ENCODE results near the gene COL5A1. TPM values are rescaled to one million over a fixed set of nuclear protein-coding genes. Genes with fewer than 3 reads are reported as not detected.

COL5A1 gene
- total RNA-seq, 4 donors from 2014 or later: 7.1 to 69.3 (median 16.1) TPM

DNA sequence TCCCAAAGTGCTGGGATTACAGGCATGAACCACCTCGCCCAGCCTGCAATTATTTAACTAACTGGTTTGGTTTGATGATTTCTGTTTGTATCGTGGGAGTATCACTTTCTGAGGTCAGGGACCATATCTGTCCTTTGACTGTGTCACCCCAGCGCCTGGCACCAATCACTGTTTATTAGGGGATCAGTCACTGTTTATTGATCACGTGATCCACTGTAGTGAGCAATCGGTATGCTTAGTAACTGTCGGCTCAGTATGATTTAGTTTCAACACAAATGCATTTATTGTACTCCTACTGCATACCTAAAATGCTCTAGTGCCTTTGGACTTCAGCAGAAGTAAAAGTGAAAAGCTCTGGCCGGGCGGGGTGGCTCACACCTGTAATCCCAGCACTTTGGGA is 54.8 kb downstream of the COL5A1 start:
- Histone ChIP-seq H3K27me3 (no peaks in the 10 kb centered on the region), H3K4me1 (peaks cover 3 to 10% (median 6%) of the 10 kb centered on the region in 4 donors), H3K36me3 (no peaks in the 10 kb centered on the region), H3K4me3 (no peak overlapping the region), H3K9me3 (no peaks in the 10 kb centered on the region), H3K27ac (no peak overlapping the region)
- no peak for TF ChIP-seq POLR2AphosphoS5 (IDR thresholded peaks at IDR 0.05)
- TF ChIP-seq EP300 (IDR thresholded peaks at IDR 0.05; ENCODE audit: low read depth): no peak
- TF ChIP-seq, protein P1, sequence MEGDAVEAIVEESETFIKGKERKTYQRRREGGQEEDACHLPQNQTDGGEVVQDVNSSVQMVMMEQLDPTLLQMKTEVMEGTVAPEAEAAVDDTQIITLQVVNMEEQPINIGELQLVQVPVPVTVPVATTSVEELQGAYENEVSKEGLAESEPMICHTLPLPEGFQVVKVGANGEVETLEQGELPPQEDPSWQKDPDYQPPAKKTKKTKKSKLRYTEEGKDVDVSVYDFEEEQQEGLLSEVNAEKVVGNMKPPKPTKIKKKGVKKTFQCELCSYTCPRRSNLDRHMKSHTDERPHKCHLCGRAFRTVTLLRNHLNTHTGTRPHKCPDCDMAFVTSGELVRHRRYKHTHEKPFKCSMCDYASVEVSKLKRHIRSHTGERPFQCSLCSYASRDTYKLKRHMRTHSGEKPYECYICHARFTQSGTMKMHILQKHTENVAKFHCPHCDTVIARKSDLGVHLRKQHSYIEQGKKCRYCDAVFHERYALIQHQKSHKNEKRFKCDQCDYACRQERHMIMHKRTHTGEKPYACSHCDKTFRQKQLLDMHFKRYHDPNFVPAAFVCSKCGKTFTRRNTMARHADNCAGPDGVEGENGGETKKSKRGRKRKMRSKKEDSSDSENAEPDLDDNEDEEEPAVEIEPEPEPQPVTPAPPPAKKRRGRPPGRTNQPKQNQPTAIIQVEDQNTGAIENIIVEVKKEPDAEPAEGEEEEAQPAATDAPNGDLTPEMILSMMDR (IDR thresholded peaks at IDR 0.05): no peak
- no peak for TF ChIP-seq POLR2A (IDR thresholded peaks at IDR 0.05)
- no peak for DNase-seq
- intact Hi-C loops (cut with DNase I; ENCODE audit: low total_unique reads): no loop called here
- in situ Hi-C loops (cut with MboI; ENCODE audit: low pct_ligation_motif_present in 1 of 4, low pct_unique_long_range_greater_than_20kb in 1 of 4, low sequenced_read_pairs in 3 of 4): loop anchor here in 1 of 4 donors (25.0 kb wide), 1 partner anchor 291 kb away; no protein-coding TSS in a partner anchor
- 44 to 61% methylated on average over 4 to 8 of the region's 8 CpGs for WGBS, 2 donors (ENCODE audit: low coverage in 1 of 2)

DNA sequence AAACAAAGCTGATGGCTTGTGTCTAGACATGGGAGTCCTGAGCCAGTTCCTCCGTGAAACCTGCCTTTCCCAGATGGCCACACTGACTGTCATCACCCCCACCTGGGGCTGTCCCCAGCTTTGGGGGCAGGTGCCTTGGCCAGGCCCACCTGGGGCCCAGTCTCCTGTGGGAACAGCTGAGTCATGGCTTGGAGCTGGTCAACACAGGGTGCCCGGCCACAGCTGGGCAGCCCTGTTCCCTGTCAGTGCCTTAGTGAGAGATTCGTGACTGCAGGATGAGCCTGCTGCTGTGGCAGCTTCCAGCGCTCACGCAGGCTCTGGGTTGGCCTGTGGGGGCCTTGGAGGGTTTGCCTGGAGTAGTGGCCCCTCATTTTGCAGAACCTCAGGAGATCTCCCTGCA is 56.5 kb downstream of the COL5A1 start:
- Histone ChIP-seq H3K4me1 (peaks cover 3 to 11% (median 8%) of the 10 kb centered on the region in 4 donors), H3K4me3 (no peak overlapping the region), H3K27me3 (no peaks in the 10 kb centered on the region), H3K36me3 (no peaks in the 10 kb centered on the region), H3K9me3 (no peaks in the 10 kb centered on the region), H3K27ac (peak overlapping the region in 1 of 4 donors; percentile 53)
- WGBS, 2 donors (ENCODE audit: low coverage in 1 of 2): 66% methylated on average over 5 of the region's 5 CpGs; no CpG with 5 or more reads in 1 of the 2 donors
- TF ChIP-seq POLR2AphosphoS5 (IDR thresholded peaks at IDR 0.05) (no peak), EP300 (IDR thresholded peaks at IDR 0.05; ENCODE audit: low read depth) (no peak), POLR2A (IDR thresholded peaks at IDR 0.05) (no peak)
- TF ChIP-seq, protein P1 (IDR thresholded peaks at IDR 0.05): no peak
- in situ Hi-C loops (cut with MboI; ENCODE audit: low pct_ligation_motif_present in 1 of 4, low pct_unique_long_range_greater_than_20kb in 1 of 4, low sequenced_read_pairs in 3 of 4) (loop anchor here in 1 of 4 donors (25.0 kb wide), 1 partner anchor 289 kb away; no protein-coding TSS in a partner anchor), intact Hi-C loops (cut with DNase I; ENCODE audit: low total_unique reads) (loop anchor here (1.0 kb wide), 1 partner anchor 41 kb away; no protein-coding TSS in a partner anchor)
- no peak for DNase-seq

DNA sequence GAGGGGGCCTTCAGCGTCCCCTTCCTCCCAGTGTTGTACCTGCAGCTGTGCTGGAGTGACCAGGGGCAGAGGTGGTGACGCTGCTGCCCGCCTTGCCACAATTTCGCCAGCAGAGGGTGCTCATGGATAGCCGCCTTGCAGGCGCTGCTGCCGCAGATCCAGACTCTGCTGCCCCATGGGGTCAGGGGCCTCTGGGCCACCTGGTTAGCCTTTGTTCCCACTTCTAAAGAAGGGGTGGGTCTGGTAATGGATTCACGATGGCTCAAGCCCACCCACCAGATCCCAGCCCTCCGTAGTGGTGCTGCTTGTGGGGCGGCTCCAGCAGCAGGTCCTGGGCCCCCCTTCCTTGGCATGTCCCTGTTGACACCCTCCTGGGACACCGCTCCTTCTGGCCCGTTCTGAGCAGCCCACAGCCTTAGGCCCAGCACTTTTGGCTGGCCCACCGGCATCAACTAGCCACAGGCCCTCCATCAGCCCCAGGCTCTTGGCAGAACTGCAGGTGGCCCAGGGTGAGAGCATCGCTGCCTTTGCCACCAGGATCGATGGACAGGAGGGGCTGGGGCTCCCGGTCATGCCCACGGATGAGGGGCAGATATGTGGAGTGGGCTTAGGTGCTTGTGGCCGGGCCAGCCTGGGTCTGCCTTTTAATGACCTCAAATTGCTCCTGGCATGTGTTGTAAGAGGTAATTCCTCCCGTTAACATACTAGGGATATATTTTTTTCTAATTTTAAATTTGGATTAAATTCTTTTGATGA is 57.2 kb downstream of the COL5A1 start:
- Histone ChIP-seq H3K27ac (peak overlapping the region in 3 of 4 donors; percentile 20 to 53 (median 23)), H3K9me3 (no peaks in the 10 kb centered on the region), H3K4me1 (peaks cover 3 to 12% (median 8%) of the 10 kb centered on the region in 4 donors), H3K27me3 (no peaks in the 10 kb centered on the region), H3K36me3 (no peaks in the 10 kb centered on the region), H3K4me3 (no peak overlapping the region)
- TF ChIP-seq POLR2AphosphoS5 (IDR thresholded peaks at IDR 0.05): no peak
- TF ChIP-seq, protein P1 (IDR thresholded peaks at IDR 0.05): peak; percentile 81 to 92 (median 87)
- DNase-seq: peak; percentile 66
- in situ Hi-C loops (cut with MboI; ENCODE audit: low pct_ligation_motif_present in 1 of 4, low pct_unique_long_range_greater_than_20kb in 1 of 4, low sequenced_read_pairs in 3 of 4) (loop anchor here in 1 of 4 donors (25.0 kb wide), 1 partner anchor 289 kb away; no protein-coding TSS in a partner anchor), intact Hi-C loops (cut with DNase I; ENCODE audit: low total_unique reads) (loop anchor here (1.0 kb wide), 1 partner anchor 41 kb away; no protein-coding TSS in a partner anchor)
- WGBS, 2 donors (ENCODE audit: low coverage in 1 of 2): 28 to 39% methylated on average over 2 to 13 of the region's 19 CpGs

DNA sequence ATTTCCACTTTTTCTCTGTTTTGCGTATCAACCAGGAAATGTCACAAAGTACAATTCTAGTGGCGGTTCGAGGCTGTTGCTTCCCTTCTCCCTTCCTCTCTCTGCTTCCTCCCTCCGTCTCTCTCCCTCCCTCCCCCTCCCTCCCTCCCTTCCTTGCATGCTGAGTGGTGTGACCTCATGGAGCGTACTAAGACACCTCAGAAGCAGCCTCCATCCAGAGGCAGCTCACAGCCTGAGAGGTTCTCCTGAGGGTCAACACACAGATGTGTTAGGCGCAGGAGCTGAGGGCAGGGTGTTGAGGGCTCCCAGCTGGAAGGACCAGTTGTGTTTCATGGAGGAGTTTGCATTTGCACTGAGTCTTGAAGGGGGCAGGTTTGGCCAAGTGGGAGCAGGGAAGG is 57.7 kb downstream of the COL5A1 start:
- H3K27ac ChIP-seq: peak overlapping the region in 2 of 4 donors; percentile 23 to 53
- H3K4me3 ChIP-seq: no peak overlapping the region
- DNase-seq: no peak
- H3K27me3 ChIP-seq: no peaks in the 10 kb centered on the region
- in situ Hi-C loops (cut with MboI; ENCODE audit: low pct_ligation_motif_present in 1 of 4, low pct_unique_long_range_greater_than_20kb in 1 of 4, low sequenced_read_pairs in 3 of 4): loop anchor here in 1 of 4 donors (25.0 kb wide), 1 partner anchor 288 kb away; no protein-coding TSS in a partner anchor
- intact Hi-C loops (cut with DNase I; ENCODE audit: low total_unique reads): no loop called here
- WGBS, 2 donors (ENCODE audit: low coverage in 1 of 2): 25 to 51% methylated on average over 3 to 6 of the region's 6 CpGs
- no peaks in the 10 kb centered on the region for H3K36me3 ChIP-seq
- no peaks in the 10 kb centered on the region for H3K9me3 ChIP-seq
- TF ChIP-seq POLR2AphosphoS5 (IDR thresholded peaks at IDR 0.05) (no peak), POLR2A (IDR thresholded peaks at IDR 0.05) (no peak), EP300 (IDR thresholded peaks at IDR 0.05; ENCODE audit: low read depth) (no peak)
- TF ChIP-seq, protein P1 (IDR thresholded peaks at IDR 0.05): no peak
- H3K4me1 ChIP-seq: peaks cover 3 to 15% (median 8%) of the 10 kb centered on the region in 4 donors
